Dedifferentiated amniotic fluid mesenchymal stem cell (primary cell): Measurements from ENCODE around the gene VPS41.
A peak's percentile ranks its signal among the peaks of the same experiment; 100 is the strongest.

Source experiments
- DNase-seq: peaks from one replicate; pipeline ENCODE4 v3.0.0-alpha.2; 2016; ENCODE audit errors: extremely low spot score

VPS41 gene

DNA sequence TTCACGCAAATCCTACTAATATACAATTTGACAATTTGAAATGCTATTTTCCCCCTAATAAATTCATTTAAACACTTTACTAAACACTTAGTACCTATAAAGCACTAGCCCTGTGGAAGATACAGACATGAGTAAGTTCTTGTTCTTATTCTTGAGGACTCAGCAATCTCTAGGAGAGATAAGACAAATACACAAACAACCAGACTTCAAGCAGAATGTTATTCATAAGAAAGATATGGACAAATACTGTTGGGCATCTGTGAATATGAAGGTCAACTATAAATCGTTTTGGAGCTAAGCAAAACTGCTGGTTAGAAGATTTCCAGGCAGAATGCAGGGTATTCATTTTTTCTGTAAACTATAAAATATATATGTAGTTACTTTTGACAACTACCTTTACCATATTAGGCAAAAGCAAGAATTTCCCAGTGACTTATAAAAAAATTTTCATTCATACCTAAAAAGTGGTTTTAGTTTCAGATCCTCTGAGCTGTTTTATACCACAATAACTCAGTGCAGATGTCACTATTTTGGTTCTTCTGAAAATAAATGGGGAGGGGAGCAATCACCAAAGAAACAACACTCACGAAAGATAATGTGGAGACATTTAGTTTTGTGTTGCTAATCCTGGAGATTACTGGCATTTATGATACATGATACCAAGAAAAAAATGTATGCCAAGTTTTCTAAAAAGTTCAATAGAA, 3.8 kb downstream of the VPS41 start:
- no peak for DNase-seq

DNA sequence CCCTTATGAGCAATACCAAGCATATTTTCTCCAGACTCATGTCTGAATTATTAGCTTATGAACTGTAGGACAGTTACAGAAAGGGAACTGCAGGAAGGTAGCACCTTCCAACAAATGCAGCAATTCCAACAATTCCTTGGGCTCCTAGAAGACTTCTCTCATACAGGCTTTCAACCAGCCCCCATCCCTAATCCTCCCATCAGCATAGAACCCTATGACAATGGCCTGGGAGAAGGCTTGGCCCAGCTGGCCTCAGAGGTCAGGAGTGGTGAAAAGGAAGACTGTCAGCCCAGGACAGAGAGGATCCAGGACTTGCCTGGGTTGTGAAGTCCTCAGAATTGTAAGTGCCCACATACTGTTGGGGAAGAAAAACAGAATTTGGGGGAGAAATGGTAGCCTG, 5.9 kb downstream of the VPS41 start:
- no peak for DNase-seq

DNA sequence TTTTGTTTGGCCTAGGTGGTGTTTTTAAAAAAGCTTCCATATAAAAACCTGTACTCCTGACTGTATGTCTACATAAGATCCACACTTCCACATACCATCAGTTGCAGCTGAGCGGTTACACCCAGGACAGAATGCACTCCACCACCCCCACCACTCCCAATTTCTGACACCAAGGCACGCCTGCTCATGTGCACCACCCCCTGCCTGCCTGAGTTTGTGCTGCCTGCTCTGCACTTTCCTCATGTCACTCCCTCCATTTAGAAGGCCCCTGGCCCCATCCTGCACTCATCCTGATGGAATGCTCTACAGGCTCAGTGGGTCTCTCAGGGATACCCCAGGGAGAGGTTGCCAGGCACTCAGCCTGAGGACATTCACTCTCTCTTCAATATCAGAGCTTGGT, 6.5 kb downstream of the VPS41 start:
- DNase-seq = no peak

DNA sequence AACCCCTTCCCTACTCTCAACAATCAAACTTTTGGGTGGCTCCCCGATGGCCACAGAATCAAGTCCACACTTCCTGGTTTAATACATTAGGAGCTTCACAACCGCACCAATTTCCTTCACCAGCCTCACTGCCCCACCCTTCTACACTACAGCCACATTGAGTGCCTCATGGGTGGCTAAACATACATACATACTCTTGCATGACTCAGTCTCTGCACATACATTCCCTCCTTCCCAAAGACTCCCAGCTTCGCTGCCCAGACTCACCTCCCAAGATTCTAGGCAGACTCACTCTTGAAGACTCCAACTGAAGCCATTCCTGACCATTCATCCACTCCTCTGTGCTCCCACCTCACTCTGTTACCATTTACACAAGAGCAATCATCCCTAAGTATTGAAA, 15.9 kb downstream of the VPS41 start:
- no peak for DNase-seq

DNA sequence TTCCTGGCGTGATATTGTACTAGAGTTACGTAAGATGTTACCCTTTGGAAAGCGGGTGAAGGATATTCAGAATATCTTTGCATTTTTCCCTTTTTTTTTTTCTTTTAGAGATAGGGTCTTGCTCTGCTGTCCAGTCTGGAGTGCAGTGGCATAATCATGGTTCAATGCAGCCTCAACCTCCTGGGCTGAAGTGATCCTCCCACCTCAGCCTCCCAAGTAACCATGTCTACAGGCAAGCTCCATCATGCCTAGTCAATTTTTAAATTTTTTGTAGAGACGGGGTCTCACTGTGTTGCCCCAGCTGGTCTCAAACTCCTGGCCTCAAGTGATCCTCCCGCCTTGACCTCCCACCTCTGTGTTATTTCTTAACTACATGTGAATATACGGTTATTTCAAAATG, 18.4 kb downstream of the VPS41 start:
- DNase-seq = no peak

DNA sequence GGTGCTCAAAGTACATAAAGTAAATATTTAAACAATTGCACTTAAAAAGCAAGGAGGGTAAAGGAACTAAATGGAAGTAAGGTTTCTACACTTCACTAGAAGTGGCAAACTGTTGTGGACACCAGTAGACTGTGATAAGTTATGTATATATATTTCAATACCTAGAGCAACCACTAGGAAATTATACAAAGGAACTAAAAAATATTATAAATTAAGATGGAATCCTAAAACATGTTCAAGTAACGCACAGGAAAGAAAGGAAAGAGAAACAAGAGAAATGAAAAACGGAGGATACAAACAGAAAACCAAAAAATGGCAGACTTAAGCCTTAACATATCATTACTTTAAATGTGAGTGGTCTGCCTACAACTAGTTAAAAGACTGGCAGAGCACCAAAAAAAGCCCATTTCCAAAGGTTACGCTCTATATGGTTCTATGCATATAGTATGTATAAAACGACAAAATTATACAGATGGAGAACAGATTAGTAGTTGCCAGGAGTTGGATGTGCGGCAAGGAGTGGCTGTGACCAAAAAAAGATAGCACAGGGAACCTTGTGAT, 19.0 kb downstream of the VPS41 start:
- DNase-seq = no peak

DNA sequence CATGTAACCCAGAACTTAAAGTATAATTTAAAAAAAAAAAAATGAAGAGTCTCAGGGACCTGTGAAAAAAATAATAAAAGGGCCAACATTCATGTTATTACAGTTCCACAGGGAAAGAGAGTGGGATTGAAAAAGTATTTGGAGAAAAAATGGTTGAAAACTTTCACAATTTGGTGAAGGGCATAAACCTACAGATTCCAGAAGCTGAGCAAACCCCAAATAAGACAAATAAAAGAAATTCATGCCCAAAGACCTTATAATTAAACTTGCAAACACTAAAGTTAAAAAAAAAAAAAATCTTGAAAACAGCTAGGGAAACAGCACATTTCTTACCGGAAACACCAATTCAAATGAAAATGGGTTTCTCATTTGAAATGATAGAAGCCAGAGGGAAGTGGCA, 19.9 kb downstream of the VPS41 start:
- no peak for DNase-seq

DNA sequence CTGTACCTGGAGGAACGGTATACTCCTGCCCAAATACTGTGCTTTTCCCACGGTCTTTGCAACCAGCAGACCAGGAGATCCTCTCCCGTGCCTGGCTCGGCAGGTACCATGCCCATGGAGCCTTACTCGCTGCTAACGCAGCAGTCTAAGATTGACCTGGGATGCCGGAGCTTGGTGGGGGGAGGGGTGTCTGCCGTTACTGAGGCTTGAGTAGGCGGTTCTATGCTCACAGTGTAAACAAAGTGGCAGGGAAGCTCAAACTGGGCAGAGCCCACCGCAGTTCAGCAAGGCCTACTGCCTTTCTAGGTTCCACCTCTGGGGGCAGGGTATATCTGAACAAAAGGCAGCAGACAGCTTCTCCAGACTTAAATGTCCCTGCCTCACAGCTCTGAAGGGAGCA, 22.7 kb downstream of the VPS41 start:
- no peak for DNase-seq

DNA sequence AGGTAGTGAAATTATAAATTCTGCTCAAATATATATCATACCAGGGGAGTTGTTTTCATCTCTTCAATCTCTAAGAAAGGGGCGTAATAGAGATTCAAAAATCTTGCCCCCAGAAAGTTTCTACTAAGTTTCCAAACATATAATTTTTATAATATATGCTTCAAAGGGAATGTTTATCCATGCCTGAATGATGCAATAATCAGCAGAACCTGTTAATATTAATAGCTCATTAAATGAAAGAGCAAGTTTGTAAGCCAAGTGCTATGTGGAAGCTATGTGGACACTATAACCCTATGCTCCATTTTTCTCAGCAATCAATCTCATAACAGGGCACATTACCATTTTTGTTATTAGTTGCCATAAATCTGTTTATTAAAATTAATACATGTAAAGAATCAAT, 25.3 kb downstream of the VPS41 start:
- no peak for DNase-seq

DNA sequence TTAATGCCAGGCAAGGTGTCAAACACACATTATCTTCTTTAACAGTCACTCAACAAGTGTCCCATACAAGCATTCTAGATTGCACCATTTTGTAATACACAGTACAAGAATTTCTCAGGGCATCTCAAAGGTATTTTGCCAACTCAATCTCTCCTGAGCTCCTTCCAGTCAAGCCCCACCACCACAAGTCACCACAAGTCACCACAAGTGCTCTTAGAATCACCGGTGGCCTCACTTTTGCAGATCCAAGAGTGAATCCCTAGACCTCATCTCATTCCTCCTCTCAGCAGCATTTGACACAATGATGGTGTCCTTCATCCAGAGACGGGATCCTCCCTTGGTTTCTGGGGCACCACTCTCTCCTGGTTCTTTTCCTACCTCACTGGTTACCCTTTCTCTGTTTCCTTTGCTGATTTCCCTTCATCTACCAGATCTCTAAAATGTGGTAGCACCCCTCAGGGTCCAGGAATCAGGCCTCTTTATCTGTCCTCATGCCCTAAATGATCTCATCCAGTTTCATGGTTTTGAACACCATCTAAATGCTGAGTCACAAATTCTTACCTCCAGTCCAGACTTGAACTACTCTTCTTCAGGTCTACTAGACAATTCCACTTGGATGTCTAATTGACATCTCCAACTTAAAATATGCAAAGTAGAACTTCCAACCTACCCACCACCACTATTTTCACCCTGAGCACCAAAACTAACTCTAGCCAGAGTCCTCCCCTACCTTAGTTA, 26.9 kb downstream of the VPS41 start:
- no peak for DNase-seq

DNA sequence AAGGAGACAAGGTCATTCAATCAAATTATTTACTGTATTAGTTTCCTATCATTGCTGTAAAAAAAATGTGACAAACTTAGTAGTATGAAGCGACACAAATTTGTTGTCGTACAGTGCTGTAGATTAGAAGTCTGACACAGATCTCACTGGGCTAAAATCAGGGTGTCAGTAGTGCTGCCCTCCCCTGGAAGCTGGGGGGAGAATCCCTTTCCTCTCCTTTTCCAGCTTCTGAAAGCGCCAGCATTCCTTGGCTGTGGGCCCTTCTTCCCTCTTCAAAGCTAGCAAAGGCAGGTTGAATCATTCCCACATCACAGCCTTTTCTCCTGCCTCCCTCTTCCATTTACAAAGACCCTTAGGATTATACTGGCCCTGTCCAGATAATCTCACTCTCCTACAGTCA, 28.0 kb downstream of the VPS41 start:
- DNase-seq = no peak

DNA sequence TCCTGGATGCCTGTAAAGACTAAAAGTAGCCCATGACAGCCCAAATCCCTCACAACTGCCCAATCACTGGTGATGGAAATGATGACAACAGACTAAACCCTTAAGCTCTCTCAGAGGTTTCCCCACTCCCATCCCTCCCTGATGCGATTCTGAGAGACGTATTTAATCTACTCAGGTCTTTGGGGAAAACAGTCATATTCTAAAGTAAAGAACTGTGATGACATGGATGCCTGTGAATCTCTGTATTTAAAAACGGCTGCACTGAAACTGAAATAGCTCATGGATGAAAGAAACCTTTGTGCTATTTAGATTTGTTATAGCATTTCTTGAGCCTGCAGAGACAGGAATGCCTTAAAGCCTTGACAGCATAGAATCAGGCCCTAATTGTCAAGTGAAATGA, 28.5 kb downstream of the VPS41 start:
- DNase-seq = no peak

DNA sequence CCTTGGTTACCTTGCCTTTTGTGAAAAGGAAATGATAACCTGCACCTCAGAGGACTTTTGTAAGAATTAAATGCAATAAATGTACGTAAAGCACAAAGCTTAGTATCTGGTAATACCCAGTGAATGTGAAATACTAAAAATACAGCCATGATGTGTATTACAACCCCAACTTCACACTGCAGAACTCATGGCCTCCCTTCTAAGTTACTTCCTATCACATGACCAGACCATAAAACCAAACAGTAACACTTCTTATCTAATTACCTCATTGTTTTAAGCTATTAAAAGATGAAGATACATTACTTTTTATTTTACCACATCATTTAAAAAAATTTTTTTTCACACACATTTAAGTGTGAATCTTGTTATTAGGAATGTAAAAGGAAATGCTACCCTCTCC, 29.0 kb downstream of the VPS41 start:
- no peak for DNase-seq

DNA sequence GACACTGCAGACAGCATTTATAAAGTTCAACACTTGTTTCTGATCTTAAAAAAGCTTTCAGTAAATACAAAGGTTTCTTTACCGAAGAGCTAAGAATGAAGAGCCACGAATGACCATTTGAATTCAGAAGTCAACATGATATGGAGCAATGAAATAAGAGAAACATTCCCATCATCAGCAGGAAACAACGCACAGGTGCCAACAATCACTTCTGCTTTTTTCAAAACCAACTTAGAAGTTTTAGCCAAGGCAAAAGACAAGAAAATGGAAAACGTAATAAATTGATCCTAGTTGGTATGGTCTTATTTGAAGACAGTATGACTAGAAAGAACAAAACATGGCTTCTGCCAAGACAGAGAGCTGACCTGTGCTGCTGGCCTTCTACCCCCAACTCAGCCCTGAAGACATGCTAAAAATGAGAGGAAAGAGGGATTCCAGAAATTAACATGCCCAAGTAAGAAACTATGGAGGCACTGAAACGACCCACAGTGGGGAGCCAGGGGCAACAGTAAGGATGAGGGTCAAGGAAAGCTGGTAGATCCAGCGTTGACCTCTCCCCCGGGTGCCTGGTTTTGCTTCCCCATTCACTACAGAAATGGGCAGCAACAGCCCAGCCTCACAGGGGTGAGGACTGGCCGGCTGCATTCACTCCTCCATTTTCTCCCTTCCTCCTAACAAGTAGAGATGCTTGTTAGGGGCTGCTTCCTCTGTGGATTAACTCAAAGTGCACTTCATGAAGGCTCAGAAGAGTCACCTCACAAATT, 30.1 kb downstream of the VPS41 start:
- no peak for DNase-seq

DNA sequence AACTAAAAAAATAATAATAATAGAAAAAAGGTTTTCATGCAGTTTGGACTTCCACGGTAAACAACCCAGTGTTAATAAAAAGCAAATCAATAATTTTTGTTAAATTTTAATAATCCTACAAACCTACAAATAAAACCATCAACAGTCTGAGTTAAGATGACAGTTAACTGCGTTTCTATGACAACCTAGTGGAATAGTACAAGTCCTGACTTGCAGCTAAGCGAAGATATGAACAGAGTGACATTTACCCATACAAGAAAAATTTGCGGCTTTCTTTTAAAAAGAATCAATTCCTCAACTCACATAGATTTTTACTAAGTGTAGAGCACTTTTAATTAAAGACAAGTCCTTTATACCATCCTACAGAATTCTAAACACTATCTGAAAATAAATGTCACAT, 35.6 kb downstream of the VPS41 start:
- no peak for DNase-seq

DNA sequence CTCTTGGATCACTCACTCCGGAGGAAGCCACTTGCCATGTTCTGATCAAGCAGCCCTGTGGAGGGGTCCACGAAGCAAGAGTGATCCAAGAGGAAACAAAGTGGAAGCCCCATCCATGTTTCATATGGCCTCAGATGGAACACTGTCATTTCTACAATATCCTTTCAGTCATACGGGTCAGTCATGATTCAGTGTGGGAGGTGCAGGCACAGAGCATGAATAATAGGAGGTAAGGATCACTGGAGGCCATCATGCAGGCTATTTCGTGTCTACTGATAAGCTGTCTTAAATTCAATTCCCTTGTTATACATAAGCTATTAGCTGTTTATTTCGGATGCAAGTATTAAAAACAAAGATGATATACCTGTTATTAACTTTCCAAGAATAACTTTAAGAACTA, 36.8 kb downstream of the VPS41 start:
- DNase-seq = no peak

DNA sequence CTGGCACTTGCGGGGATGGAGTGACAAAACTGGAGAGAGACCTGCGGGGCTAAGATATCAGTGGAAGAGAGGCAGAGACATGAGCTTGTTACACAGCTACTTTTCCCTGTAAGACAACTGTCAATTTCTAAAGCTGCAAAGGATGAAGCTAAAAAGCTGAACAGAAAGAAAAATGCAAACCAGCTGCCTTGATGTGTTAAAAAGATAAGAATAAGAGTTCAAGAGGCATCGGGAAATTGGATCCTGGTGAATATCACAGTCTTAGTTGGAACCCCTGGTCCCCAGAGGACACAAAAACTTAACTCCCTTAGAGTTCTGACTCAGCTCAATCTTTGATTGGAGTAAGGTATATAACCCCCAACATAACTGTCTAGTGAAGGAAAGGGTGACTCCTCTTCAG, 38.8 kb downstream of the VPS41 start:
- no peak for DNase-seq

DNA sequence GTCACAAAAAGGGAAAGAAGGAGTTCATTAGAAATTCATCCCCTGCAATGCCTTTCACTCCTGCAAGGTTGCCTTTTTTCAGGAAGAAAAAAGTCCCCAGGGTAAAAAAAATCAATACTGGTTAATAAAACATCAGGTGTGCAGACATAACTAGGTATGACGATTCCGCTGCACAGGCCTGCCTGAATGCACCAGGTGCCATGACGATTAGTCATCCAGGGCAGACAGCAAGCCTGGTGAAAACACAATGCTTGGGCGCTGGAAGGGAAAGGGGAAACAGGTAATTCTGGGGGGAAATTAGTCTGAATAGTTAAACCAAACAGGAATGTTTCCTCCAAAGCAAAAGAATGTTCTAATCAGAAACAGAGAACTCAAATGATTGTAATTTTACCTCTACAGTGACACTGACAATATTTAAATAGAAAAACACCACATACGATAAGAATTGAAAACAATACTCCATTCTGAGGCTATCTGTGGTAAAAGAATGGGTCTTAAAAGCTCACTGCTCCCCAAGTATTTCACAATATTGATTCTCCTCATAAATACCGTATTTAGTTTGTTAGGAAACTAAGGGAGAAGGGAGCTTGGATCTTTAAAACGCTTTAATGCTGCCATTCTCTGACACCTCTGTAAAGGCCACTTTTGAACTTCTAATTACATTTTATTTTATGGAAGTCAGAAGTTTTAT, 45.2 kb downstream of the VPS41 start:
- DNase-seq = no peak

DNA sequence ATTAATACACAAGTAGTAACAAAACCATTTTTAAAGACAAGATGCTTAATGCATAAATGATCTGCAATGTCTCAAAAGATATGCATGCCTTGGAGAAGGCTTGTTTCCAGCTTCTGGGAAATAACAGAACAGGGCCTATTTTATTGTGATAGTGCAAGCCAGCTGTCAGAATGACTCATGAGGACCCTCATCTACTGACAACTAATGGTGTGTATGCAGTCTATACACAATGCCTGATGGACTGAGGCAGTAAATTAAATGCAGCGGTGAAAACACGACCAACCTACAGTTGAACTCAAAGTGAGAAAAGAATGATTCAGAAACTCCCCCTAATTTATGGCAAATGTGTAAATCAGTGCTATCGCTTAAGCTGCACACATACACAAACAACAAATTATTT, 46.3 kb downstream of the VPS41 start:
- no peak for DNase-seq

DNA sequence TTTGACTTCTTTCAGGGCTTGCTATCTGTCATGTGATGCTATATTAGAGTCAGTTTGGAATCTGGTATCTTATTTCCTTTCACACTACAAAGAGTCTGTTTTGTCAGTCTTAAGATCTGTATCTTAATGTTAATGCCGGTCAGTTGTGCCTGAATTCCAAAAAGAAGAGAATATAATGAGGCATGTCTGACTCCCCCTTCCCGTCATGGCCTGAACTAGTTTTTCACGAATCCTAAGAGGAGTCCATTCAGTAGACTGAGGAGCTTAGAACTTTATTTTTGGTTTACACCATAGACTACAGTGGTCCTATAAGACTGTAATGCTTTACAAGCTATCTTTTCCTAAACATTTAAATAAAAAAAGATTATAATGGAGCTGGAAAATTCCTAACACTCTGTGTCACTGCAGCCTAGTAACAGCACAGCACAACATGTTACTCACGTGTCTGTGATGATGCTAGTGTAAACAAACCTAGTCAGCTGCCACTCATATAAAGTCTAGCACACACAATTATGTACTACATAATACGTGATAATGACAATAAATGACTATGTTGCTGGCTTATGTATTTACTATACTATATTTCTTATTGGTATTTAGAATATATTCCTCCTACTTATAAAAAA, 50.6 kb downstream of the VPS41 start:
- DNase-seq = peak; percentile 77

DNA sequence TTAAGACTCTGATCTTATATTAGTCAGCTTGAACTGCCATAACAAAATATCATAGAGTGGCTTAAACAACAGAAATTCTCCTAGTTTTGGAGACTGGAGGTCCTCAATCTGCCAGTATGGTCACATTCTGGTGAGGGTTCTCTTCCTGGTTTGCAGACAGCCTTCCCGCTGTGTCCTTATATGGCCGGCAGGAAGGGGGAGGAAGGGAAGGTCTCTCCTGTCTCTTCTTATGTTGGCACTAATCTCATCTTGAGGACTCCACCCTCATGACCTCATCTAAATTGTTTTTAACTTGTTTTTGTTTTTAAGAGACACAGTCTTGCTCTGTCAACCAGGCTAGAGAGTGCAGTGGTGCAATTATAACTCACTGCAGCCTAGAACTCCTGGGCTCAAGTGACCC, 53.1 kb downstream of the VPS41 start:
- DNase-seq = no peak

DNA sequence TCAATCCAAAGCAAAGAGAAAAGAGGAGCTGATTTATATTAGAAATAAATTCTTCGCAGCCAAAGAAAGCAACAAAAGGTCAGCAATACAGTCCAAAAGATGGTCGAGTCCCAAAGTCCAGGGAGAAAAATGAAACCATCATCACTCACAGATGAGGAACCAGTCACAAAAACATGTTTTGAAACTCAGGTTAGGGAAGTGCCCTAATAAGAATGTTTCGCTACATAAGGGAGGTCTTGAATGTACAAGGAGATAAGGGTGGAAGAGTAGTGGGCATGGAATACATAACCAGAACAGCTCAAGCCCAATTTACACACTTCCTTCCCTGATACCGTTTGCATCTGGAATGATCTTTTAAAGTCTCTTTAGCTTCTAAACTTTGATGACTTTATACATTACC, 53.6 kb downstream of the VPS41 start:
- no peak for DNase-seq
